ENCODE results near the gene MASP1.

MASP1 gene

GRCh38 chr3:187310954-187311470 lies 19.5 kb upstream of the MASP1 start:
- DNase-seq (ENCODE audit: low spot score in 2 of 2) (no peak), ATAC-seq (ENCODE audit: low read depth) (no peak)
- peaks cover 5% of the 10 kb centered on the region for H3K36me3 Mint-ChIP-seq
- H3K4me1 Mint-ChIP-seq, result no peaks in the 10 kb centered on the region
- no peak overlapping the region for H3K4me3 Mint-ChIP-seq
- H3K27ac Mint-ChIP-seq, result no peak overlapping the region
- H3K9me3 Mint-ChIP-seq, result no peaks in the 10 kb centered on the region
- H3K27me3 Mint-ChIP-seq, result peaks cover 15% of the 10 kb centered on the region

GRCh38 chr3:187310226-187310625 lies 18.7 kb upstream of the MASP1 start:
- H3K27me3 Mint-ChIP-seq, result peaks cover 17% of the 10 kb centered on the region
- ATAC-seq (ENCODE audit: low read depth) (no peak), DNase-seq (ENCODE audit: low spot score in 2 of 2) (no peak)
- H3K36me3 Mint-ChIP-seq, result peaks cover 5% of the 10 kb centered on the region
- no peaks in the 10 kb centered on the region for H3K4me1 Mint-ChIP-seq
- H3K9me3 Mint-ChIP-seq, result no peaks in the 10 kb centered on the region
- no peak overlapping the region for H3K4me3 Mint-ChIP-seq
- H3K27ac Mint-ChIP-seq, result no peak overlapping the region

GRCh38 chr3:187305881-187306280 lies 14.3 kb upstream of the MASP1 start:
- H3K27ac Mint-ChIP-seq, result no peak overlapping the region
- no peaks in the 10 kb centered on the region for H3K4me1 Mint-ChIP-seq
- peaks cover 10% of the 10 kb centered on the region for H3K9me3 Mint-ChIP-seq
- H3K27me3 Mint-ChIP-seq, result peaks cover 16% of the 10 kb centered on the region
- DNase-seq (ENCODE audit: low spot score in 2 of 2) (no peak), ATAC-seq (ENCODE audit: low read depth) (no peak)
- H3K4me3 Mint-ChIP-seq, result no peak overlapping the region
- H3K36me3 Mint-ChIP-seq, result no peaks in the 10 kb centered on the region

GRCh38 chr3:187299611-187300010 lies 8.1 kb upstream of the MASP1 start:
- no peak overlapping the region for H3K27ac Mint-ChIP-seq
- DNase-seq (ENCODE audit: low spot score in 2 of 2) (no peak), ATAC-seq (ENCODE audit: low read depth) (no peak)
- no peaks in the 10 kb centered on the region for H3K4me1 Mint-ChIP-seq
- H3K27me3 Mint-ChIP-seq, result peaks cover 16% of the 10 kb centered on the region
- H3K4me3 Mint-ChIP-seq, result no peak overlapping the region
- peaks cover 10% of the 10 kb centered on the region for H3K9me3 Mint-ChIP-seq
- no peaks in the 10 kb centered on the region for H3K36me3 Mint-ChIP-seq

- Mint-ChIP-seq H3K4me3 (no peak overlapping the region), H3K27ac (no peak overlapping the region), H3K9me3 (peaks cover 4% of the 10 kb centered on the region), H3K4me1 (no peaks in the 10 kb centered on the region), H3K27me3 (peaks cover 6% of the 10 kb centered on the region), H3K36me3 (no peaks in the 10 kb centered on the region)
- DNase-seq (ENCODE audit: low spot score in 2 of 2) (no peak), ATAC-seq (ENCODE audit: low read depth) (no peak)
These were observed 5.4 kb upstream of the MASP1 start for GRCh38 chr3:187296911-187297310.

GRCh38 chr3:187296058-187296457 lies 4.5 kb upstream of the MASP1 start:
- H3K9me3 Mint-ChIP-seq, result no peaks in the 10 kb centered on the region
- ATAC-seq (ENCODE audit: low read depth) (no peak), DNase-seq (ENCODE audit: low spot score in 2 of 2) (no peak)
- H3K27ac Mint-ChIP-seq, result no peak overlapping the region
- no peaks in the 10 kb centered on the region for H3K36me3 Mint-ChIP-seq
- peaks cover 6% of the 10 kb centered on the region for H3K27me3 Mint-ChIP-seq
- H3K4me1 Mint-ChIP-seq, result no peaks in the 10 kb centered on the region
- no peak overlapping the region for H3K4me3 Mint-ChIP-seq

- Mint-ChIP-seq H3K27ac (no peak overlapping the region), H3K36me3 (no peaks in the 10 kb centered on the region), H3K9me3 (no peaks in the 10 kb centered on the region), H3K4me1 (no peaks in the 10 kb centered on the region), H3K27me3 (peaks cover 7% of the 10 kb centered on the region), H3K4me3 (no peak overlapping the region)
- no peak for ATAC-seq (ENCODE audit: low read depth)
- no peak for DNase-seq (ENCODE audit: low spot score in 2 of 2)
These were observed 3.9 kb upstream of the MASP1 start for GRCh38 chr3:187295316-187296034.

- H3K27ac Mint-ChIP-seq, result no peak overlapping the region
- no peaks in the 10 kb centered on the region for H3K36me3 Mint-ChIP-seq
- H3K9me3 Mint-ChIP-seq, result no peaks in the 10 kb centered on the region
- no peak overlapping the region for H3K4me3 Mint-ChIP-seq
- ATAC-seq (ENCODE audit: low read depth) (no peak), DNase-seq (ENCODE audit: low spot score in 2 of 2) (no peak)
- H3K4me1 Mint-ChIP-seq, result no peaks in the 10 kb centered on the region
- peaks cover 13% of the 10 kb centered on the region for H3K27me3 Mint-ChIP-seq
These were observed 2.2 kb upstream of the MASP1 start for GRCh38 chr3:187293516-187294430.

GRCh38 chr3:187292631-187293515 lies 1.3 kb upstream of the MASP1 start:
- no peaks in the 10 kb centered on the region for H3K36me3 Mint-ChIP-seq
- no peak overlapping the region for H3K27ac Mint-ChIP-seq
- peaks cover 13% of the 10 kb centered on the region for H3K27me3 Mint-ChIP-seq
- H3K9me3 Mint-ChIP-seq, result no peaks in the 10 kb centered on the region
- ATAC-seq (ENCODE audit: low read depth) (no peak), DNase-seq (ENCODE audit: low spot score in 2 of 2) (no peak)
- H3K4me3 Mint-ChIP-seq, result no peak overlapping the region
- H3K4me1 Mint-ChIP-seq, result no peaks in the 10 kb centered on the region

- DNase-seq (ENCODE audit: low spot score in 2 of 2) (no peak), ATAC-seq (ENCODE audit: low read depth) (no peak)
- no peak overlapping the region for H3K27ac Mint-ChIP-seq
- H3K27me3 Mint-ChIP-seq, result peaks cover 14% of the 10 kb centered on the region
- no peaks in the 10 kb centered on the region for H3K36me3 Mint-ChIP-seq
- no peaks in the 10 kb centered on the region for H3K9me3 Mint-ChIP-seq
- no peaks in the 10 kb centered on the region for H3K4me1 Mint-ChIP-seq
- H3K4me3 Mint-ChIP-seq, result no peak overlapping the region
These were observed 644 bp upstream of the MASP1 start for GRCh38 chr3:187292181-187292580.

GRCh38 chr3:187291001-187291511 lies 481 bp downstream of the MASP1 start:
- DNase-seq (ENCODE audit: low spot score in 2 of 2) (no peak), ATAC-seq (ENCODE audit: low read depth) (no peak)
- H3K9me3 Mint-ChIP-seq, result no peaks in the 10 kb centered on the region
- H3K4me1 Mint-ChIP-seq, result no peaks in the 10 kb centered on the region
- no peaks in the 10 kb centered on the region for H3K36me3 Mint-ChIP-seq
- H3K4me3 Mint-ChIP-seq, result no peak overlapping the region
- peaks cover 16% of the 10 kb centered on the region for H3K27me3 Mint-ChIP-seq
- no peak overlapping the region for H3K27ac Mint-ChIP-seq

GRCh38 chr3:187290503-187290902 lies 1.0 kb downstream of the MASP1 start:
- ATAC-seq (ENCODE audit: low read depth), result no peak
- DNase-seq (ENCODE audit: low spot score in 2 of 2), result no peak
- Mint-ChIP-seq H3K27me3 (peaks cover 16% of the 10 kb centered on the region), H3K4me3 (no peak overlapping the region), H3K27ac (no peak overlapping the region), H3K9me3 (no peaks in the 10 kb centered on the region), H3K36me3 (no peaks in the 10 kb centered on the region), H3K4me1 (no peaks in the 10 kb centered on the region)

GRCh38 chr3:187288855-187289605 lies 2.5 kb downstream of the MASP1 start:
- no peaks in the 10 kb centered on the region for H3K9me3 Mint-ChIP-seq
- H3K36me3 Mint-ChIP-seq, result no peaks in the 10 kb centered on the region
- H3K27me3 Mint-ChIP-seq, result peaks cover 19% of the 10 kb centered on the region
- ATAC-seq (ENCODE audit: low read depth) (no peak), DNase-seq (ENCODE audit: low spot score in 2 of 2) (no peak)
- H3K4me1 Mint-ChIP-seq, result no peaks in the 10 kb centered on the region
- no peak overlapping the region for H3K4me3 Mint-ChIP-seq
- no peak overlapping the region for H3K27ac Mint-ChIP-seq
